ENCODE data around the gene UAP1L1.
"Not testable (repeated sequence)": the region's sequence is repeated elsewhere in the genome, so short reads cannot be mapped to it uniquely, and the experiment has no call there.

UAP1L1 gene

DNA sequence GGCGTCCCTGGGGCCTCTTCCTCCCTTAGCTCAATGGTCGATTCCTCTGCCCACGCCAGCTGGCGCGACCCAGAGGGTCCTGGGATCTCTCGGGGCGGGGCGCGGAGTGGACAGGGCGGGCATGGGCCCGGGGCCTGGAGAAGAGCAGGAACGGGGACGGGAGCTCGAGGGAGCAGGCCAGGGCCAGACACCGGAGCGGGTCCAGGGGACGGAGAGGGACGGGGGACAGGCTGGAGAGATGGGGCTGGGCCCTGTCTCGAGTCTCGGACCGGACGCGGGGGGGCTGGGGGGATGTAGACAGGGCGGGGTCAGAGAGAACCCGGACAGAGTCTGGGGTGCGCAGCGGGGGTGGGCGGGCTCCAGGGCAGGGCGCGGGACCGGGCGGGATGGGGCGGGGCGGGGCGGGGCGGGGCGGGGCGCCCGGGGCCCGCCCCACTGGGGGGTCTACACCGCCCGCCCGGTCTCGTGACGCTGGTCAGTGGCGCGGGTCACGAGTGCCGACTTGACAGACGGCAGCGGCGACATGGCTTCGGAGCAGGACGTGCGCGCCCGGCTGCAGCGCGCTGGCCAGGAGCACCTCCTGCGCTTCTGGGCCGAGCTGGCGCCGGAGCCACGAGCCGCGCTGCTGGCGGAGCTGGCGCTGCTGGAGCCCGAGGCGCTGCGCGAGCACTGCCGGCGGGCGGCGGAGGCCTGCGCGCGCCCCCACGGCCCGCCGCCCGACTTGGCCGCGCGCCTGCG, at the start of gene UAP1L1:
Gene UAP1L1 (plus strand): TSS at position 508 of the 738 bp plus-strand sequence. CDS start 16 bp downstream, at position 524.
- DNase-seq, result no peak

GRCh38 chr9:137028263-137029057, 48.9 kb upstream of the UAP1L1 start:
- peak; percentile 71 for DNase-seq

DNA sequence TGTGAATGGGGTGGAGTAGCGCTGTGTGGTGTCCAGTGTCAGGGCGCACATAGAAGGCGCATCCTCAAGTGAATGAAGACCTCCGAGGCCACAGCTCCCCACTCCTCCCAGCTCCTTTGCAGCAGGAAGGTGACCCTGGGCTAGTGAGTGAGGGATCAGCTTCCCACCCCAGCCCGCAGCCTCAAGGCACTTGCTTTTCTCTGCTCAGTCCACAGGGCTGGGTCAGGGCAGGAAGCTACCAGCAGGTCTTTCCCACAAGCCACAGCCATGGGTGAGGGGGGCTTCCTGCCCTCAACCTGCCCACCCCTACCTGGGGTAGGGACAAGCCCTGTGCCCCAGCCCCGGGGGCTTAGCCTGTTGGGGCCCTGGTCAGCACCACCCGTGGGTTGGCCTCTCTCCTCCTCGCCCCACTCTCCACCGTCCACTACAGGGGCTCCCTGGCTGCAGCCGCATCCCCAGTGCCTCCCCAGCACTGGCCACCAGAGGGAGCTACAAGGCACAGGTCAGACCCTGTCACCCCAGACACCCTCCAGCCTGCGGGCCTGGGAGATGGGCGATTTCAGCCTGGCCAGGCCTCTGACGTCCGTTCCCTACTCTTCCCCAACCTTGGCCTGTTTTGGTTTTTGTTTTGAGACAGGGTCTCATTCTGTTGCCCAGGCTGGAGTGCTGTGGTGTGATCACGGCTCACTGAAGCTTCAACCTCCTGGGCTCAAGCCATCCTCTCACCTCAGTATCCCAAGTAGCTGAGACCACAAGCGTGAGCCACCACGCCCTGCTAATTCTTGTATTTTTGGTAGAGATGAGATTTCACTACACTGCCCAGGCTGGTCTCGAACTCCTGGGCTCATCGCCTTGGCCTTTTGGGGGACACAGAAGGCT, 48.0 kb upstream of the UAP1L1 start:
- peak; percentile 83 for DNase-seq

DNA sequence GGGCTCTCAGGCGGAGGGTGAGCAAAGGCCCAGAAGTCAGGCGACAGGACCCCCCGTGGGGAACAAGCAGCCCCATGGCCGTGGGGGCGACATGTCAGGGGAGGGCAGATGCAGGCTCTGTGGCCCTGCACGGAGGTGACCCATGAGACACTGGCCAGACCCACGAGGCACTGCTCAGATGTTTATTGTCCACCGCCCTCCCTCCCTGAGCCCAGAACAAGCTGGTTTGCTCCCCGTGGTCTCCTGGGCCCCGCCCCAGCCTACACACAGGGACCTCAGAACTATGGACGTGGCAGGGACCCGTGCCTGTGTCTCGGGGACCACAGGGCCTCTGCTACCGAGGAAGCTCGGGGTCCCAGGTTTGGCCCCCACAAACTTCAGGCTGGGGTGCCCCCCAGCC, 47.3 kb upstream of the UAP1L1 start:
- DNase-seq, result no peak

- DNase-seq, result no peak
These were observed 46.5 kb upstream of the UAP1L1 start for GRCh38 chr9:137030538-137031527.

DNA sequence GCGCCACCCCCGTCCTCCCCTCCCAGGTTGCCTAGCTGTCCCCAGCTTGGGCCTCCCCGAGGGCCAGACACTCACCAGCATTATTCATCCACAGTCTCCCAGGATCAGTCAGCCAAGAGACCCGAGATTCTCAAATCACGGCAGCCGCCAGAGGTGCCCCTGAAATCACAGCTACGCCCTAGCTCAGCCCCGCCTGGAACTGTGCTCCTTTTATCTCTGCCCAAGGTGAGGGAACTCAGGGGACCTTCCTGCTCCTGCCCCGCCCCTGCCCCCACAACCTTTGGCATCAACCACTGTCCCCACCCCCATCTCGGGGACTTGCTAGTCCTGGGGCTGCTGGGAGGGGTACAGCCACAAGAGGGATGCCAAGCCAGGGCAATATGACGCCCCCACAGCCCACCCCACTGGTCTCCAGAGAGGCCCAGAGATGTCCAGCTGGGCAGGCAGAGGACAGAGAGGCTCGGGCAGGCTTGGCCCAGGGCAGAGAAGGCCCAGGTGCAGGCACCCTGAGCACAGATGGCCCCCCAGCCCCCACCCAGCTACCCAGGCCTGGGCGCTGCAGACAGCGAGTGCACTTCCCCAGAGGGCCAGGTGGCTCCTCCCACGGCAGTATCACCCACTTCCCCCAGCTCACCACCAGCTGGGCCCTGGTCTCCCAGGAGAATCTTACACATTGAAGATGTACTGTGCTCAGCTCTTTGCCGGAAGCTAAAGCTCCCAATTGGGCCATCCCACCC, 45.2 kb upstream of the UAP1L1 start, which contains the start of gene FUT7:
Gene FUT7 (minus strand): TSS at position 185 of the 737 bp plus-strand sequence. CDS start 97 bp downstream, at position 88.
- DNase-seq, result no peak

DNA sequence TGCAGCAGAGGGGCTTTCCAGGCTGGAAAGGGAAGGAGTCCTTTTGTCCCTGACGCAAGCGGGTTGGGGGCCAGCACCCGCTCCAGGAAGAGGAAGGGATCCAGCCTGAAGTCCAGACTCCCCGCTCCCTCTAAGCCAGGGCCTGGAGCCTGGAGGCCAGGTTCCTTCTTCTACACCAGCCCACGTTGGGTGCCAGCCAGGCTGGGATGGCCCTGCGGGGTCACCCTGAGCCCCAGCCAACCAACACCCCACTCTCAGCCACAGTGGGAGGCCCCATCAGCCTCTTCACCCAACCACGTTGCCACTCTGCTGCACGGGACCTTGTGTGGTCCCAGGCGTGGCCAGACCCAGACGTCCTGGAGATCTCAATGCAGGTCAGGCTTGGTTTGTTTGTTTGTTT, 44.5 kb upstream of the UAP1L1 start:
- DNase-seq, result no peak

DNA sequence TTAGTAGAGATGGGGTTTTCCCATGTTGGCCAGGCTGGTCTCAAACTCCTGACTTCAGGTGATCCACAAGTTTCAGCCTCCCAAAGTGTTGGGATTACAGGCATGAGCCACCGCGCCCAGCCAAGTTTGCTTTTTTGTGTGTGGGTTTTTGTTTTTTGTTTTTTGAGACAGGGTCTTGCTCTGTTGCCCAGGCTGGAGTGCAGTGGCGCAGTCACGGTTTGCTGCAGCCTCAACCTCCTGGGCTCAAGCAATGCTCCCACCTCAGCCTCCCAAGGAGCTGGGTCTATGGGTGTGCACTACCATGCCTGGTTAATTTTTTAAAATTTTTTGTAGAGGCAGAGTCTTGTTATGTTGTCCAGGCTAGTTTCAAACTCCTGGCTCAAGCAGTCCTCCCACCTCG, 43.8 kb upstream of the UAP1L1 start:
- DNase-seq, result not testable (repeated sequence)

GRCh38 chr9:137034039-137034708, 43.1 kb upstream of the UAP1L1 start:
- DNase-seq, result no peak

DNA sequence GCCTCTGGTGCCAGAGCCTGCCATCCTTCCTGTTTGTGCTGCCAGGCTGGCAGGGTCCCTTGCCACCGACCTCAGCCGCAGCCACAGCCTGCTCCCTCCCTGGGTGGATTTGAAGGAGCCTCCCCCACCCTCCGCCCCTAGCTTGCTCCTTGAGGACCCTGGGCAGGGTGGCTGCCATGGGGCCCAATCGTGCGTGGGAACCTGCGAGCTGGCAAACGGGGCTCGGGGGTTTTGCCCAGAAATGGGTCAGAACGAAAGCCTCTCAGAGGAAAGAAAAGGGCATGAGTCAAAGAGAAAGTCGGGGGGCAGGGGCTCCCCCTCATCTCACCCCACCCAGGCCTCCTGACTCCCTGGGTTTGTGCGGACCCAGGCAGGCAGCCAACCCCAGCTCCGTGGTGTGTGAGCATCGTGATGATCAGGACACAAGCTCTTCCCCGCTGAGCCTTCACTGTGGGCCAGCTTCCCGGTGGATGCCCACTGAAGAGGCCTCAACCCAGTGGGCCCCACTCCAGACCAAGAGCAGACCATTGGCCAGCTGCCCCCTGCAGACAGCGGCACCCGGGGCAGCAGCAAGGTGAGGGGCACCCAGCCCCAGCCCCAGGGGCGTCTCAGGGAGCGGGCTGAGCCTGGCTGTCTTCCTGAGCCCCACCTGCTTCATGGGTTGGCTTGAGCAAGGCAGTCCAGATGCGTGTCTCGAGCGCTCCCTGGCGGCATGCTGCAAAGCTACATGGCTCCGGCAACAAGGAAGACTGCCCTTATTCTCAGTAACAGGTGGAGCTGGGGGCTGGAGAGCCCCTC, 42.4 kb upstream of the UAP1L1 start:
- peak; percentile 91 for DNase-seq

- no peak for DNase-seq
These were observed 41.8 kb upstream of the UAP1L1 start for GRCh38 chr9:137035507-137035834.

GRCh38 chr9:137035937-137036336, 41.4 kb upstream of the UAP1L1 start:
- DNase-seq, result no peak

GRCh38 chr9:137037035-137037434, 40.3 kb upstream of the UAP1L1 start:
- no peak for DNase-seq

DNA sequence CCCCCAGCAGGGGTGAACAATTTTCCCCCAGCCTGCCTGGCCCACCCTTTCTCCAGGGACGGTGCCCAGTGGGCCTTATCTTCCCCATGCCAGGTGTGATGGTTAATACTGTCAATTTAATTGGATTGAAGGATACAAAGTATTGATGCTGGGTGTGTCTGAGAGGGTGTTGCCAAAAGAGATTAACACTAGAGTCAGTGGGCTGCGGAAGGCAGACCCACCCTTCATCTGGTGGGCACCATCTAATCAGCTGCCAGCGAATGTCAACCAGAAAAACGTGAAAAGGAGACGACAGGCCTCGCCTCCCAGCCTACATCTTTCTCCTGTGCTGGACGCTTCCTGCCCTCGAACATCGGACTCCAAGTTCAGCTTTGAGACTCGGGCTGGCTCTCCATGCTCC, 39.8 kb upstream of the UAP1L1 start:
- no peak for DNase-seq

DNA sequence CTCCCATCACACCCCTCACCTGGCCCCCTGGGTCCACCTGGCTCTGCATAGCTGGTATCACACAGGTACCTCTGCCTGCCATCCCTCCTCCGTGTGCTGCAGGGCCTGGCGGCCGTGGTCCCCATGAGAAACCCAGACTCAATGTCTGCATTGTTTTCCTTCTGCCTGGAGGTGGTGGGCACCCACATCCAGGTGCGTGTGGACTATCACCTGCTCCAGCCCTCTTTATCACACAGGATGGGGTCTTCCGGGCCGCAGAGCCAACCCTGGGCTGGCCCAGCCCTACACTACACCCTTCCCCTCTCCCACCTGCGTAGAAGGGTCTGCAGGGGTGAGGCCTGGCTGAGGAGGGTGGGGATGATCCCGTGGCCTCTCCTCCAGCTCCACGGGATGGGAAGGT, 38.4 kb upstream of the UAP1L1 start:
- DNase-seq, result no peak

GRCh38 chr9:137039611-137040366, 37.5 kb upstream of the UAP1L1 start:
- no peak for DNase-seq

- DNase-seq, result no peak
These were observed 36.7 kb upstream of the UAP1L1 start for GRCh38 chr9:137040568-137040967.

GRCh38 chr9:137041124-137041523, 36.2 kb upstream of the UAP1L1 start:
- no peak for DNase-seq
